ENCODE measurements around the gene ANKRD16. TPM values are rescaled to one million over a fixed set of nuclear protein-coding genes. Genes with fewer than 3 reads are reported as not detected.
"Not testable (repeated sequence)": the region's sequence is repeated elsewhere in the genome, so short reads cannot be mapped to it uniquely, and the experiment has no call there.

Gene ANKRD16
- total RNA-seq, 1 experiment from 2014 or later: 9.9 TPM

DNA sequence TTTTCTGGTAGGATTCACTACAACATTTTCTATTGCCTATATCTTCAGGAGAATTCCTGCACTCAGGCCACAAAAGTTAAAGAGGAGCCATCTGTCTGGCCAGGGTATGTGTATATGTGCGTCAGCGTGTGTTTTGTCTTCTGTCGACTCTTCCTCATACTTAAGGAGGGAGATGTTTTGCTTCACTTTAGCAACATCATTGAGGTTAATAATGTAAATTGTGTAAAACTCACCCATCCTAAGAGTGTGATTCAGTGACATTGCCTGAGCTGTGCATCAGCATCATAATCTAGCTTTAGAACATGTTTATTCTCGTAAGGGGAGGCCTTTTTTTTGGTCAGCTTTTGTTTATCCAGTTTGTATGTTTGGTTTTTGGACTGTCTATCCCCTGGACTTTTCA lies 24.0 kb upstream of the ANKRD16 start:
- no peak for DNase-seq (ENCODE audit: unreplicated experiment)
- CTCF ChIA-PET: no interaction called here
- BruUV-seq (replicated peaks): no TSS peak
- Mint-ChIP-seq H3K4me3 (ENCODE audit: unreplicated experiment) (no peak overlapping the region), H3K36me3 (ENCODE audit: insufficient read depth, unreplicated experiment) (peaks cover 92% of the 10 kb centered on the region), H3K4me1 (ENCODE audit: insufficient read depth, unreplicated experiment) (no peaks in the 10 kb centered on the region), H3K9me3 (ENCODE audit: unreplicated experiment) (no peaks in the 10 kb centered on the region), H3K27ac (ENCODE audit: low read depth, unreplicated experiment) (no peak overlapping the region), H3K27me3 (ENCODE audit: insufficient read depth, unreplicated experiment) (no peaks in the 10 kb centered on the region)
- TF ChIP-seq, protein P1, sequence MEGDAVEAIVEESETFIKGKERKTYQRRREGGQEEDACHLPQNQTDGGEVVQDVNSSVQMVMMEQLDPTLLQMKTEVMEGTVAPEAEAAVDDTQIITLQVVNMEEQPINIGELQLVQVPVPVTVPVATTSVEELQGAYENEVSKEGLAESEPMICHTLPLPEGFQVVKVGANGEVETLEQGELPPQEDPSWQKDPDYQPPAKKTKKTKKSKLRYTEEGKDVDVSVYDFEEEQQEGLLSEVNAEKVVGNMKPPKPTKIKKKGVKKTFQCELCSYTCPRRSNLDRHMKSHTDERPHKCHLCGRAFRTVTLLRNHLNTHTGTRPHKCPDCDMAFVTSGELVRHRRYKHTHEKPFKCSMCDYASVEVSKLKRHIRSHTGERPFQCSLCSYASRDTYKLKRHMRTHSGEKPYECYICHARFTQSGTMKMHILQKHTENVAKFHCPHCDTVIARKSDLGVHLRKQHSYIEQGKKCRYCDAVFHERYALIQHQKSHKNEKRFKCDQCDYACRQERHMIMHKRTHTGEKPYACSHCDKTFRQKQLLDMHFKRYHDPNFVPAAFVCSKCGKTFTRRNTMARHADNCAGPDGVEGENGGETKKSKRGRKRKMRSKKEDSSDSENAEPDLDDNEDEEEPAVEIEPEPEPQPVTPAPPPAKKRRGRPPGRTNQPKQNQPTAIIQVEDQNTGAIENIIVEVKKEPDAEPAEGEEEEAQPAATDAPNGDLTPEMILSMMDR (IDR thresholded peaks at IDR 0.05; ENCODE audit: unreplicated experiment): no peak
- POLR2A ChIA-PET: no interaction called here
- intact Hi-C loops (cut with micrococcal nuclease): no loop called here

DNA sequence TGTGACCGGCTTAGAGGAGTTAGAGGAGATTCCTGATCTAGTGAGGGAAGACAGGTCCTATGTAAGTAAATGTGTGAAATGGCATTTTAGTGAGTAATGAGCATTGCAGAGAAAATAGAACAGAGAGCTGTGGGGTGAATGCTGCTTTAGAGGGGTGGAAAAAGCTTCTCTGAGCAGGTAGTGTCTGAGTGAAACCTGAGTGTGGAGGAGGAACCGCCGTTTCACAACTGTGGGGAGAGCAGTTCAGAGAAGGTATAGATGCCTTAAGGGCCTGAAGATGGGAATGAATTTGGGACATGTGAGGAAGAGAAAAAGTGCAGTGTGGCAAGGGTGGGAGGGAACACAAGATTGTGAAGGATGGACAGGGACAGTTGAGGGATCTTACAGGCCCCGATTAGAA lies 22.0 kb upstream of the ANKRD16 start:
- no TSS peak for BruUV-seq (replicated peaks)
- H3K4me3 Mint-ChIP-seq (ENCODE audit: unreplicated experiment): no peak overlapping the region
- CTCF ChIA-PET: no interaction called here
- intact Hi-C loops (cut with micrococcal nuclease): no loop called here
- POLR2A ChIA-PET: no interaction called here
- peaks cover 93% of the 10 kb centered on the region for H3K36me3 Mint-ChIP-seq (ENCODE audit: insufficient read depth, unreplicated experiment)
- no peaks in the 10 kb centered on the region for H3K27me3 Mint-ChIP-seq (ENCODE audit: insufficient read depth, unreplicated experiment)
- H3K27ac Mint-ChIP-seq (ENCODE audit: low read depth, unreplicated experiment): no peak overlapping the region
- peaks cover under 1% of the 10 kb centered on the region for H3K4me1 Mint-ChIP-seq (ENCODE audit: insufficient read depth, unreplicated experiment)
- no peaks in the 10 kb centered on the region for H3K9me3 Mint-ChIP-seq (ENCODE audit: unreplicated experiment)
- no peak for DNase-seq (ENCODE audit: unreplicated experiment)
- TF ChIP-seq, protein P1 (IDR thresholded peaks at IDR 0.05; ENCODE audit: unreplicated experiment): no peak

DNA sequence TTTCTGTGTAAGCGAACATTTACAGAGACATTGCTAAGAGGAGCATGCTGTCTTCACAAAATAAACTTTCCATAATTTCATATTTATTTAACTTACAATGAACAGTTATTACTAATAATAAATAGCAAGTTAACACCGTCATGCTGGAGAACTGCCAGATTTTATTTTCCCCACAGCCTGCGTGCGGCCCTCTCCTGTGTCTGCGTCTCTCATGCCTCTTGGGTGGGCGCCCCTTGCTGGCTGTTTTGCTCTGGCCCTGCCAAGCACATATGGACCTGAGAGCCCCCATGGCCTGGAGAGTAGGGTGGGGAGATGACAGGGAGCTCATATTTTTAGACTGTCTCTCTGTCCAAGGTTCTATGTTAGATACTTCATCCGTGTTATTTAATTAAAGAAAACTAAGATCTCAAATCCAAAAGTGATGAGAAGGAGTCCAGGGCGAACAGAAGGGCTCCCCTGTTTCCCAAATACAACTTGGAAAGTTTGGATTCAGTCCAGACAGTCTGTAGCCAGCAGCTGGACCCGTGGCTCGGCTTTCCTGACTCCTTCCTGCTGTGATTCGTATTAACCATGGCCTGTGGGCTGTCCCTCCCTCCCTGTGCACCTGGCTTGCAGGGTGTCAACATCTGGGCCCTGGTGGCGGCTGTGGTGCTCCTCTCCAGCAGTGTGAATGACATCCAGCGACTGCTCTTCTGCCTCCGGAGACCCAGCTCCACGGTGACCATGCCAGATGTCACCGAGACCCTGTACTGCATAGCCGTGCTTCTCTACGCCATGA lies 20.8 kb upstream of the ANKRD16 start:
- Mint-ChIP-seq H3K4me1 (ENCODE audit: insufficient read depth, unreplicated experiment) (peaks cover 5% of the 10 kb centered on the region), H3K27me3 (ENCODE audit: insufficient read depth, unreplicated experiment) (no peaks in the 10 kb centered on the region), H3K27ac (ENCODE audit: low read depth, unreplicated experiment) (no peak overlapping the region), H3K36me3 (ENCODE audit: insufficient read depth, unreplicated experiment) (peaks cover 92% of the 10 kb centered on the region), H3K4me3 (ENCODE audit: unreplicated experiment) (no peak overlapping the region), H3K9me3 (ENCODE audit: unreplicated experiment) (no peaks in the 10 kb centered on the region)
- intact Hi-C loops (cut with micrococcal nuclease): no loop called here
- no peak for DNase-seq (ENCODE audit: unreplicated experiment)
- ChIA-PET CTCF (interaction anchor here (0.6 kb wide), 1 partner anchor 494 kb away, joined by 3 read pairs; no protein-coding TSS in a partner anchor), POLR2A (no interaction called here)
- TF ChIP-seq, protein P1 (IDR thresholded peaks at IDR 0.05; ENCODE audit: unreplicated experiment): no peak
- no TSS peak for BruUV-seq (replicated peaks)

DNA sequence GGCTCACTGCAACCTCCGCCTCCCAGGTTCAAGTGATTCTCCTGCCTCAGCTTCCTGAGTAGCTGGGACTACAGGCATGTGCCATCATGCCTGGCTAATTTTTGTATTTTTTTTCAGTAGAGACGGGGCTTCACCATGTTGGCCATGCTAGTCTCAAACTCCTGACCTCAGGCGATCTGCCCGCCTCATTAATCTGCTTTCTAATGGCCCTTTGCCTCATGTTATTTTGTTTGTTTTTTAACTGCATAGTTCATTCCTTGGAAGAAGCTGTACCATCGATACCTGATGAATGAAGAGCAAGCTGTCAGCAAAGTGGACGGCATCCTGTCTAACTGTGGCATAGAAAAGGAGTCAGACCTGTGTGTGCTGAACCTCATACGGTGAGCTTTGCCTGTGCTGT lies 19.0 kb upstream of the ANKRD16 start:
- H3K4me1 Mint-ChIP-seq (ENCODE audit: insufficient read depth, unreplicated experiment); intact Hi-C loops (cut with micrococcal nuclease); BruUV-seq (replicated peaks); H3K27ac Mint-ChIP-seq (ENCODE audit: low read depth, unreplicated experiment); H3K27me3 Mint-ChIP-seq (ENCODE audit: insufficient read depth, unreplicated experiment); DNase-seq (ENCODE audit: unreplicated experiment); H3K4me3 Mint-ChIP-seq (ENCODE audit: unreplicated experiment); H3K9me3 Mint-ChIP-seq (ENCODE audit: unreplicated experiment): not testable (repeated sequence)
- CTCF ChIA-PET: interaction anchor here (0.7 to 1.4 kb wide), 2 partner anchors 28 to 175 kb away, joined by 3 to 4 read pairs; no protein-coding TSS in a partner anchor
- POLR2A ChIA-PET: interaction anchor here (1.0 to 2.0 kb wide), 2 partner anchors 12 to 18 kb away, joined by 4 to 9 read pairs; no protein-coding TSS in a partner anchor
- H3K36me3 Mint-ChIP-seq (ENCODE audit: insufficient read depth, unreplicated experiment): peaks cover 83% of the 10 kb centered on the region

All from MCF 10A (cell line).